GM21619 (cell line): ENCODE measurements around the gene C9orf85.
A peak's percentile ranks its signal among the peaks of the same experiment; 100 is the strongest.
"Not testable (repeated sequence)": the region's sequence is repeated elsewhere in the genome, so short reads cannot be mapped to it uniquely, and the experiment has no call there.

Experiments used
- ATAC-seq: cut with Tn5 transposase; IDR thresholded peaks from one replicate; pipeline ENCODE4 v1.9.1; 2021; ENCODE audit not compliant: unreplicated experiment

Gene C9orf85

GRCh38 chr9:71911061-71911907, at the start of gene C9orf85, which contains the start of gene ABHD17B:
TSS of gene C9orf85 (plus strand) at chr9:71911639. CDS start at chr9:71911735, 96 bp downstream.
TSS of gene ABHD17B (minus strand) at chr9:71911193. CDS start at chr9:71875080, 36,113 bp downstream.
- ATAC-seq, result peak; percentile 92

- no peak for ATAC-seq
Observed at GRCh38 chr9:71863631-71864030, 47.8 kb upstream of the C9orf85 start.

DNA sequence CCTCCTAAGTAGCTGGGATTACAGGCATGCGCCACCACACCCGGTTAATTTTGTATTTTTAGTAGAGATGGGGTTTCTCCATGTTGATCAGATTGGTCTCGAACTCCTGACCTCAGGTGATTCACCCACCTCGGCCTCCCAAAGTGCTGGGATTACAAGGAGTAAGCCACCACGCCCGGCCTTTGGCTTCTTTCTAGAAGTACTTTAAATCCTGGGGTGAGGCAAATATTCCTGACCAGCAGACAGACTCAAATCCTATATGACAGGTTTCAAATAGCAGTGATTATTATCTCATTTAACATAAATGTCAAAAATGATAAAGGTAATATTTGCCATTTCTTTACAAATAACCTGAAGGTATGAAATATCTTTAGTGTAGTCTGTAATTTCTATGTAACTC, 36.1 kb upstream of the C9orf85 start:
- no peak for ATAC-seq

DNA sequence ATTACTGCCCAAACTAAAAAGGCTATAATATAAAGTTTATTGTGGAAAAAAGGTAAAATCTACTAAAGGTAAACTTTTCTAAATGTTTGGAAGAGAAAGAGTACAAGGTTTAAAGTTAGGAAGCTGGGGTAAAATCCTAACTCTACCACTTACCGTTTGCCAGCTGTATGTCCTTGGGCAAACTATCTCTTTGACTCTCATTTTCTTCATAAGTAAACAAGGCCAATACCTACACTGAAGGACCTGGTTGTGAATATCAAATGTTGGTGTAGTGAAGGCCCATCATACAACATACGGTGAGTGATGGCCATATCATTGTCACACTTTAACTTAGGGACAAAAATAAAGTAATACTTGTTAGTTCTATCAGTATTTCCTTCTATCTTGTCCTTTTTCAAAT, 35.3 kb upstream of the C9orf85 start:
- no peak for ATAC-seq

DNA sequence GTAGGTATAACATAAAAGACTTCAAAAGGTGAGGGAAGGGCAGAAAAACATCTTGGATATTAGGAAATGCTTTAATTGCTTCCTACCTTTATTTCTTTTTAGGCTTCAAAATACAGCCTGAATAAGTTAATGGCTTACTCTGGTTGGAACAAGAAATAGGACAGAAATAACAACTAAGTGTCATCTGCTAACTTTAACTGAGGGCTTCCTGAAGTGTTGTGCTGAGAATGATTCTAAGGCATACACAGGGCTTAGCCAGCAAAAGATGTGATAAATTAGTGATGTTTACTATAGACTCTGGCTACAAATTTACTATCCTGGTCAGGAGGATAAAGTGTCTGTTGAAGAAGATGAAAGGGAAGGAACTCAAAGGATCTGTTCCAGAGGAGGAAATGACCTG, 34.6 kb upstream of the C9orf85 start:
- no peak for ATAC-seq

- no peak for ATAC-seq
Observed at GRCh38 chr9:71878327-71879274, 32.8 kb upstream of the C9orf85 start.

- no peak for ATAC-seq
Observed at GRCh38 chr9:71879644-71880174, 31.7 kb upstream of the C9orf85 start.

- no peak for ATAC-seq
Observed at GRCh38 chr9:71884005-71884404, 27.4 kb upstream of the C9orf85 start.

GRCh38 chr9:71885467-71885866, 26.0 kb upstream of the C9orf85 start:
- no peak for ATAC-seq

DNA sequence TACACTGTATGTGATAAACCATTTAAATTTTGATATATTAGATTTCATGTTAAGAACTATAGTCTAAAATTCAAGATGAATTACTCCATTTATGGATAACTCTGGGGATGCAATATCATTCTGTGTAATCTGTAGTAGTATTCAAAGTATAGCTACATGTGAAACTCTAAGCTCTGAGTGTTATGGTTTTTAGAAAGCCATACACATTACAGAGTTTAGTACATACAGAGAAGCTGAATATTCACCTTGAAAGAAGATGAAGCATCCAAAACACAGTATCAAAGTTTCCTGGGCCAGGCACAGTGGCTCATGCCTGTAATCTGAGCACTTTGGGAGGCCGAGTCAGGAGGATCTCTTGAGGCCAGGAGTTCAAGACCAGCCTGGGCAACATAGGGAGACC, 25.4 kb upstream of the C9orf85 start:
- ATAC-seq, result no peak

DNA sequence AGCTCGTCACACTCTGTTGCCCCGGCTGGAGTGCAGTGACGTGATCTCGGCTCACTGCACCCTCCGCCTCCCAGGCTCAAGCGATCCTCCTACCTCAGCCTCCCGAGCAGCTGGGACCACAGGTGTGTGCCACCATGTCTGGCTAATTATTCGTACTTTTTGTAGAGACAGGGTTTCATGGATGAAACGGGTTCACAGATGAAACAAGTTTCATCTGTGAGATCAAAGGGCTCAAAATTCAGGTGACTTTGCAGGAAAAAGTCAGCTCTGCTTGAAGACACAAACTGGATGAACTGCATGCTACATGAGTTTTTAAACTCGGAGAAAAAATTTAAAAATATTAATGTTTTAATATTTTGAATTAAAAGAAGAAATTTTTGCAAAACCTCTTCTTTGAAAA, 24.9 kb upstream of the C9orf85 start:
- no peak for ATAC-seq

DNA sequence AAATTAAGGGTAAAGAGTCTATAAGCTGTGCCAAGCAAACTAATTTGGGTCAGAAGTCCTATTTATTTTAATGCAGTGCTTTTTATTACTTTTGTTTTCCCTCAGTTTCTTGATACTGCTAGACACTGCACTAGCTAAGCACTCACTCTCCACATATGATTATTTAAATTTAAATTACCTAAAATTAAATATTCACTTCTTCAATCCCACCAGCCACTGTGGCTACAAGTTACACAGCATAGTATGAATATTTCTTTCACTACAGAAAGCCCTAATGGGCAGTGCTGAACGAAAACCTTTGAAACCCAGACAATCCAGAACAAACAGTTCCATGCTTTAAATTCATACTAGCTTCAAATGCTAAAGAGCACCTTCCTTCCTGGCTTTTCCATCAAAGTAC, 24.1 kb upstream of the C9orf85 start:
- ATAC-seq, result no peak

- ATAC-seq, result no peak
Observed at GRCh38 chr9:71890042-71890679, 21.3 kb upstream of the C9orf85 start.

DNA sequence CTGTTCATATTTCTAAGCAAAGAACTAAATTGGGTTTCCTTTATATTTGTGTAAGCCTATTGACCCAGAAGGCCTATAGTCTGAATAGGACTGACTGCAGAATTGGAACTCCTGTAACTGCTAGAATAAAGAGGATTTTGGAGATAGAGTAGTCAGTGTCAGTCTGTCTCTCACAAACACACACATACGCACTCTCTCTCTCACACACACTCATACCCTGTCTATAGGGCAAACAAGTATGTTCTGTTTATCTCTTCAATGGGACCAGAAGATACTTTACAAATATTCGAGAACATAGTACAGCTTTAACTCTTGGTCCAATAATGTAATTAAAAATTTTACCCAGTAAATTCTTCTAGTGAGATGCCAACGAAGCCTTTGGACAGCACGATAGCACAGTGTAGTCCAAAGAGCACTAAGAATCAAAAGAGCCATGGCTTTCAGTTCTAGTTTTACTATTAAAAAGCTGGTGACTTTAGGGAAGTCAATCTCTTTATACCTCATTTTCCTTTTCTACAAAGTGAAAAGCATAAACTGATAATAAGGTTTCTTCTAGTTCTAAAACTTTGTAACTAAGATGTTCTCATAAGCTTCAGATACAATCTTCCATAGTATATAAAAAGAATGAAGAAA, 19.8 kb upstream of the C9orf85 start:
- ATAC-seq, result no peak

DNA sequence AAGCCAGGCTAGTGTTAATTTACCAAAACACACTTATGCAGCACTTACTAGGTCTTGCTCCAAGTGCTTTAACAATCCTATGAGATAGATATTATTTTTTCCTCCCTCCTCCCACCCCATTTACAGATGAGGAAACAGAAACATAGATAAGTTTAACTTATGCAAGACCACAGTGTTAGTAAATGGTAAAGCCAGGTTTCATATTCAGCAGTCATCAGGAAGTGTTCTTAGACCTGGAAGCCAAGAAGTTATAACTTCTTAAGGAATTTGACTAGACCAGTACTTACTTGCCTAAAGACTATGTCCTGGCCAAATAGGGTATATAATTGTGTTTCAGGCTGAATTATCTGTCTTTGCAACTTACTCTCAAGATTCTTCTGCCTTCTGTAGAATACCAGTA, 16.3 kb upstream of the C9orf85 start:
- peak; percentile 41 for ATAC-seq

DNA sequence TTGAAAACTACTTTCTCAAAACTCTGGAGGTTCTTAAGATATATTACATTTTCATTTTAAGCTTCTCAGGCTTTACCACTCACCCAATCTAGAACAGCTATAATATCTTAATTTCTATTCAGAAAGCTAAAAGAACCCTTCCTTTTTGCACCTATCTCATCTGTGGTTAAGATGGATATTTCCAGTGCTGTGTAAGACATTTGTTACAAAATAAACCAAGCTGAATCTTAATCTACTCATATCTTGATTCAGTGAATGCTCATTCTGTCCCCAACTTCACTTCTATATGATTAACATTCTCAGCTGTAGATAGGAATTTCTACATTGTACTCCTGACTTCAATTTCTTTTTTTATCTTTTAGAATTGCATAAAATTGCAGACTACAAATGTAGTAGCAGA, 15.5 kb upstream of the C9orf85 start:
- no peak for ATAC-seq

GRCh38 chr9:71896761-71897160, 14.7 kb upstream of the C9orf85 start:
- no peak for ATAC-seq

- ATAC-seq, result peak; percentile 58
Observed at GRCh38 chr9:71897577-71897976, 13.9 kb upstream of the C9orf85 start.

DNA sequence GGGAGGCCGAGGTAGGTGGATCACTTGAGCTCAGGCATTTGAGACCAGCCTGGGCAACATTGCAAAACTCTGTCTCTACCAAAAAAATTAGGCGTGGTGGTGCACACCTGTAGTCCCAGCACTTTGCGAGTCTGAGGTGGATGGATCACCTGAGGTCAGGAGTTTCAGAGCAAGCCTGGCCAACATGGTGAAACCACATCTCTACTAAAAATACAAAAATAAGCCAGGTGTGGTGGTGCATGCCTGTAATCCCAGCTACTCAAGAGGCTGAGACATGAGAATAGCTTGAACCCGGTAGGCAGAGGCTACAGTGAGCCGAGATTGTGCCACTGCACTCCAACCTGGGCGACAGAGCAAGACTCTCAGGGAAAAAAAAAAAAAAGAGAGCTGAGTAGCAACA, 12.7 kb upstream of the C9orf85 start:
- ATAC-seq, result not testable (repeated sequence)
